Stimulated activated effector memory CD8-positive, alpha-beta T cell treated with anti-CD3 and anti-CD28 coated beads, Interleukin-12 subunit alpha, Interleukin-12 subunit beta, amount 100 ng/mL, for 72 hours (primary cell): Measurements from ENCODE around the gene TARM1.

Source experiments
- ATAC-seq: fragments of 150-1000 bp; cut with Tn5 transposase; 2 replicates; pipeline ENCODE4 v1.10.0; 2021
- DNase-seq, 2 donors: peaks; one replicate each; pipeline ENCODE4 v3.0.0; 2021 to 2022; ENCODE audit warnings: low spot score in 2 of 2
- H3K27ac Mint-ChIP-seq: one replicate; pipeline ENCODE4 v1.8.0; 2022; ENCODE audit warnings: mild to moderate bottlenecking, mixed read lengths
- H3K36me3 Mint-ChIP-seq: one replicate; pipeline ENCODE4 v1.8.0; 2022; ENCODE audit warnings: mild to moderate bottlenecking, mixed read lengths
- H3K4me1 Mint-ChIP-seq: one replicate; pipeline ENCODE4 v1.8.0; 2022; ENCODE audit warnings: mixed read lengths
- H3K4me3 Mint-ChIP-seq: one replicate; pipeline ENCODE4 v1.8.0; 2022; ENCODE audit warnings: mild to moderate bottlenecking, mixed read lengths
- H3K9me3 Mint-ChIP-seq: one replicate; pipeline ENCODE4 v1.8.0; 2022; ENCODE audit warnings: mixed read lengths

The TARM1 gene

DNA sequence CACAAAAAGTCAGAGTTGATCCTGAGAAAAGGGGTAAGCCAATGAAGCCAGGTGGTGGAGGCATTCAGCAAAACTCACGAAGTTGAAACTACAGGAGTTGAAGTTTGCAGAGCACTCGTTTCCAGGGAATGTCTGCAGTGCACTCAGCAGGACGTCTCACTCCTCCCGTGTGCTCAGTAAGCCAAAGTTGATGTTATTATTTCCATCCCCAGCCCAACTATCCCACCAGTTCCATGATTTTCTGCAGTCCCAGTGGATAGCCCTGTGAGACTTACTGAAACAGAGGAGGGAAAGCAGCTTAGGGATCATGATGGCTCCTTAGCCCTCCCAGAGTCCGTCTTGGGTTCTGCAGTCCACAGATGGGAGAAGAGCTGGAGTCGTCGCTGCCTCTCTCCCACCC is at the start of gene TARM1:
Gene TARM1, minus strand, starts transcription at position 334 of the 400 bp plus-strand sequence. Its CDS starts 25 bp downstream, at position 309.
- no peaks in the 10 kb centered on the region for H3K36me3 Mint-ChIP-seq
- DNase-seq (no peak), ATAC-seq (no peak)
- H3K4me3 Mint-ChIP-seq: no peak within 1 kb of the TSS
- H3K9me3 Mint-ChIP-seq: no peaks in the 10 kb centered on the region
- no peak within 1 kb of the TSS for H3K27ac Mint-ChIP-seq
- no peaks in the 10 kb centered on the region for H3K4me1 Mint-ChIP-seq

DNA sequence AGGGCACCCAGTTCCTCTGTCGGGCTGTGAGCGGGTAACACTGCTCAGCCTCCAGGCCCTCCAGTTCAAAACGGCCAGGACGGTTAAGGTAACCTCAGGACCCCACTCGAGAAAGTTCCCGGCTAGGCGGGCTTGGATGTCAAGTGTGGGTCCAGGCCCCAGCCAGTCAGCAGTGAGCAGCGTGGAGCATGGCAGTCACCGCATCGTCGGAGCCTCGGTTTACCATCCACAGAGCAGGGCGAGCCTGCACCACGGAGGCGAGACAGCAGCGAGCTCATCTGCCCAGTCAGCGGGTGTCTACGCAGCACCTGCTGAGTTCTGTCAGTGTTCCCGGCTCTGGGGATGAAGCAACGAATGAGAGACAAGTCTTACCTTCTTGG is 48.4 kb upstream of the TARM1 start:
- ATAC-seq (no peak), DNase-seq (no peak)
- Mint-ChIP-seq H3K27ac (no peak overlapping the region), H3K4me1 (peaks cover 6% of the 10 kb centered on the region), H3K4me3 (no peak overlapping the region), H3K36me3 (peaks cover 63% of the 10 kb centered on the region), H3K9me3 (no peaks in the 10 kb centered on the region)

DNA sequence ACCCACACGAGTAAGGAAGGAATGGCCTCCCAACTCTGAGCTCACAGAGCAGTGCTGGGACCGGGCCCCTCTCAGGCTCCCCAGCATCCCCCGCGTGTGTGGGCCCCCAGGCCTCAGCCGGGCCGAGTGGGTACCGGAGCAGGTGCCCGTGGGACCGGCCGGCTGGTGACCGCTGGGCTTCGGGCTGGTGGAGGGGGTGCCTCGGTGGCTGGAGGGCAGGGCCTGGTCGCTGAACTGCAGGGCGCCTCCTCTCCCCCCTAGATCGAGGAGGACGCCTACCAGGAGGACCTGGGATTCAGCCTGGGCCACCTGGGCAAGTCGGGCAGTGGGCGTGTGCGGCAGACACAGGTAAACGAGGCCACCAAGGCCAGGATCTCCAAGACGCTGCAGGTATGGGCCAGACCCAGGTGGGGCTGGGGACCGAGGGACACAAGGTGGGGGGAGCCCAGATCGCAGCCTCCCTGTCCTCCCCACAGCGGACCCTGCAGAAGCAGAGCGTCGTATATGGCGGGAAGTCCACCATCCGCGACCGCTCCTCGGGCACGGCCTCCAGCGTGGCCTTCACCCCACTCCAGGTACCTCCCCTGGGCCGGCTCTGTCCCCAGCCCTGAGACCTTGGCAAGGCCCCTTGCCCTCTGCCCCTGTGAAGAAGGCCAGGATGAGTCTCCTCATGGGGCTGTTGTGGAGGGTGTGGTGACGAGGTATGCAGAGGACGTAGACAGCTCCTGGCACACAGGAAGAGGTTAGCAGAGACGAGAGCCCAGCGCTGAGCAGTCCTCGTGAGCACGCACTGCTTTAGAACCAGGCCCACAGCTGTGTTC is 47.8 kb upstream of the TARM1 start:
- Mint-ChIP-seq H3K4me3 (no peak overlapping the region), H3K9me3 (no peaks in the 10 kb centered on the region), H3K36me3 (peaks cover 66% of the 10 kb centered on the region), H3K27ac (no peak overlapping the region), H3K4me1 (no peaks in the 10 kb centered on the region)
- no peak for ATAC-seq
- no peak for DNase-seq

DNA sequence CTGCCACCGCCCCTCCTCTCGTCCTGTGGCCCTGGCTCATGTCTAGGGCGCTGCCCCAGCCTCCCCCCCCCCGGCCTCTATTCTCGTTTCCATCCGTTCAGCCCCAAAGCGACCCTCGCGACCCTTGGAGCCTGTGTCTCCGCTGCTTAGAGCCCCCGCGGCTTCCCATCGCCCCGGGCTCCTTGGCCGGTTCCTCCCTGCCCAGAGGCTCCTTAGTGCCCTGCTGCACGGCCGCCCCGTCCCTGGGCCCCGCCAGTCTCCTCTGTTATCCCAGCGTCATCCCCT is 47.2 kb upstream of the TARM1 start:
- H3K4me1 Mint-ChIP-seq: no peaks in the 10 kb centered on the region
- peaks cover 73% of the 10 kb centered on the region for H3K36me3 Mint-ChIP-seq
- no peak overlapping the region for H3K27ac Mint-ChIP-seq
- H3K4me3 Mint-ChIP-seq: no peak overlapping the region
- no peaks in the 10 kb centered on the region for H3K9me3 Mint-ChIP-seq
- no peak for ATAC-seq
- no peak for DNase-seq

DNA sequence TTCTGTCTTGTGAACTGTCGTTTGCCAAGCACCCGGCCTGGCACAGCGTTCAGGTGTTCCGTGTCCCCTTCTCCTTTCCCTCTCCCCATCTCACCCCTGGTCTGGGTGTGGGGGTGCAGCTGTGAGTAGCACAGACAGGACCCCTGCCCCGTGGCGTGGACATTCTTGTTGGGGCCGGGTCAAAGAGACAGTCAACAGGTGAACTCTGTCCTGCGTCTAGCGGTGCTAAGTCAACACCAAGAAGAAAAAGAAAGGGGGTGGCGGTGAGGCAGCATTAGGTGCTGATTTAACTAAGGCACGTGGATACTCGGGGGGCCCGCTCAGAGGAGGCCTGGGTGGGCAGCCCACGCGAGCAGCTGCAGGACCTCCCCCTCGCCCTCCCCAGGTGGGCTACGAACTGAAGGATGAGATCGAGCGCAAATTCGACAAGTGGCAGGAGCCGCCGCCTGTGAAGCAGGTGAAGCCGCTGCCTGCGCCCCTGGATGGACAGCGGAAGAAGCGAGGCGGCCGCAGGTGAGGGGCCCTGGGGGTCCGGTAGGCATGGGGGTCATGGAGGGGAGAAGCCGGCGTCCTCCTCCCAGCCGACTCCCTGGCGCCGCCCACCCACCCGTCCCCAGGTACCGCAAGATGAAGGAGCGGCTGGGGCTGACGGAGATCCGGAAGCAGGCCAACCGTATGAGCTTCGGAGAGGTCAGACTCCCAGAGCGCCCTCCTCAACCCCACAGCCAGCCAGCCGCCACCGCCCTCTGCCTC is 46.7 kb upstream of the TARM1 start:
- Mint-ChIP-seq H3K9me3 (no peaks in the 10 kb centered on the region), H3K4me3 (no peak overlapping the region), H3K36me3 (peaks cover 78% of the 10 kb centered on the region), H3K4me1 (no peaks in the 10 kb centered on the region), H3K27ac (no peak overlapping the region)
- DNase-seq: no peak
- ATAC-seq: no peak

DNA sequence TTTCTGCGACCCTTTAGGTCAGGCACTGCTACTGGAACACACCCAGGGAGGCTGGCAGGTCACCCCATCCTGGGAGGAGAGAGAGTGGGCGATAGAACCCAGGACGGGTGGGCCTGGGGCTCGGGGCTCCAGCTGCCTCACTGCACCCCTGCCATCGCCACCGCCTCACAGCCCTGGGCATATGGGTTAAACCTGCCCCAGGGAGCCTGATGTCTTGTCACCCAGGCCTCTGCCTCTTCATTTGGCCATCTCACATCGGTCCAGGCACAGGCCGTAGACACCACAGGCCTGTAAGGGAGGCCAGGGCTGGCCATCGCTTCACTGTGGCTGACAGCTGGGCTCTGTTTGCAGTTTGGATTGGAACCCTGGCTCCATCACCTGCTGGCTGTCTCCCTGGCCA is 44.5 kb upstream of the TARM1 start:
- Mint-ChIP-seq H3K4me3 (no peak overlapping the region), H3K4me1 (no peaks in the 10 kb centered on the region), H3K9me3 (no peaks in the 10 kb centered on the region), H3K36me3 (peaks cover 83% of the 10 kb centered on the region), H3K27ac (no peak overlapping the region)
- DNase-seq (no peak), ATAC-seq (no peak)

DNA sequence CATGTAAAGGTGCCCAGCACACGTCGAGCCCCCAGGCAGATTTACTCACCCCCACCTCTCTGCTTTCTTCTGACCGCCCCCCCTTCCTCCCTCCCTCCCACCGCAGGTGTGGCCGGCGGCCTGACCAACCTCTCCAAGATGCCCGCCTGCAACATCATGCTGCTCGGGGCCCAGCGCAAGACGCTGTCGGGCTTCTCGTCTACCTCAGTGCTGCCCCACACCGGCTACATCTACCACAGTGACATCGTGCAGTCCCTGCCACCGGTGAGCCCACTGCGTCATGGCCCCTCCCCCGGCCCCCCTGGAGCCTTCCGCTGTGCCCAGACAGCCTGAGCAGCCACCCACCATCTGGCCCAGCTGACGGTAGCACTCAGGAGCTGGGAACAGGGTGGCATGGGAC is 43.2 kb upstream of the TARM1 start:
- Mint-ChIP-seq H3K4me1 (no peaks in the 10 kb centered on the region), H3K4me3 (no peak overlapping the region), H3K27ac (no peak overlapping the region), H3K36me3 (peaks cover 90% of the 10 kb centered on the region), H3K9me3 (no peaks in the 10 kb centered on the region)
- DNase-seq (no peak), ATAC-seq (no peak)

DNA sequence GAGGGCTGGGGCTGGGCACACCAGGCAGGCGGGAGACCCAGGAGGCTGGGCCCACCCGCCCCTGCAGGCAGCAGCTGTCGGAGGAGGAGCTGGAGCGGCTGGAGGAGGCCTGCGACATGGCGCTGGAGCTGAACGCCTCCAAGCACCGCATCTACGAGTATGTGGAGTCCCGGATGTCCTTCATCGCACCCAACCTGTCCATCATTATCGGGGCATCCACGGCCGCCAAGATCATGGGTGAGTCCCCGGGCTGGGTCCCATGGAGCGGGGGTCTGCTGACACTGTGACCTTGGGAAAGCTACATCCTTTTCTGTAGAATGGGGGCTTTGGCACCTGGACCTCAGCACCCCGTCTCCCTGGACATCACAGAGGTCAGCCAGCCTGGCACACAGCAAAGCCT is 42.5 kb upstream of the TARM1 start:
- H3K9me3 Mint-ChIP-seq: no peaks in the 10 kb centered on the region
- no peak for ATAC-seq

DNA sequence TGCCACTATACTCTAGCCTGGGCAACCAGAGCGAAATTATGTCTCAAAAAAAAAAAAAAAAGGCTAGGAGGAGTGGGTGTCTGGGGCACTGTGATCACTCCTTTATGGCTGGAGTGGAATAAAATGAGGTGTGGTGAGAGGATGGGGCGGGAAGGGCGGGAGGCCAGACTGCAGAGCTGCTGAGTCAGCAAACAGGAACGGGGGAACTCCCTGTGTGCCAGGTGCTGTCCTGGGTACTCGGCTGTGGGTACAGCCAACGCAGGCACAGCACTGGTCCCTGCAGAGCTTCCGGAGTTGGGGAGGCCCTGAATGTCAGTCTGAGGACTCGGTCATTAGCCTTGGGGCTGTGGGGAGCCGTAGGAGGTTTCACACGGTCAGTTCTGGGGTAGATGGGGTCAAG is 40.1 kb upstream of the TARM1 start:
- Mint-ChIP-seq H3K27ac (no peak overlapping the region), H3K36me3 (peaks cover 90% of the 10 kb centered on the region), H3K9me3 (no peaks in the 10 kb centered on the region), H3K4me3 (no peak overlapping the region), H3K4me1 (peaks cover 16% of the 10 kb centered on the region)
- ATAC-seq (no peak), DNase-seq (no peak)

More for the DNA sequence above, 42.5 kb upstream of the TARM1 start:
- Mint-ChIP-seq H3K36me3 (peaks cover 92% of the 10 kb centered on the region), H3K4me1 (no peaks in the 10 kb centered on the region), H3K27ac (no peak overlapping the region), H3K4me3 (no peak overlapping the region)
- DNase-seq: no peak

DNA sequence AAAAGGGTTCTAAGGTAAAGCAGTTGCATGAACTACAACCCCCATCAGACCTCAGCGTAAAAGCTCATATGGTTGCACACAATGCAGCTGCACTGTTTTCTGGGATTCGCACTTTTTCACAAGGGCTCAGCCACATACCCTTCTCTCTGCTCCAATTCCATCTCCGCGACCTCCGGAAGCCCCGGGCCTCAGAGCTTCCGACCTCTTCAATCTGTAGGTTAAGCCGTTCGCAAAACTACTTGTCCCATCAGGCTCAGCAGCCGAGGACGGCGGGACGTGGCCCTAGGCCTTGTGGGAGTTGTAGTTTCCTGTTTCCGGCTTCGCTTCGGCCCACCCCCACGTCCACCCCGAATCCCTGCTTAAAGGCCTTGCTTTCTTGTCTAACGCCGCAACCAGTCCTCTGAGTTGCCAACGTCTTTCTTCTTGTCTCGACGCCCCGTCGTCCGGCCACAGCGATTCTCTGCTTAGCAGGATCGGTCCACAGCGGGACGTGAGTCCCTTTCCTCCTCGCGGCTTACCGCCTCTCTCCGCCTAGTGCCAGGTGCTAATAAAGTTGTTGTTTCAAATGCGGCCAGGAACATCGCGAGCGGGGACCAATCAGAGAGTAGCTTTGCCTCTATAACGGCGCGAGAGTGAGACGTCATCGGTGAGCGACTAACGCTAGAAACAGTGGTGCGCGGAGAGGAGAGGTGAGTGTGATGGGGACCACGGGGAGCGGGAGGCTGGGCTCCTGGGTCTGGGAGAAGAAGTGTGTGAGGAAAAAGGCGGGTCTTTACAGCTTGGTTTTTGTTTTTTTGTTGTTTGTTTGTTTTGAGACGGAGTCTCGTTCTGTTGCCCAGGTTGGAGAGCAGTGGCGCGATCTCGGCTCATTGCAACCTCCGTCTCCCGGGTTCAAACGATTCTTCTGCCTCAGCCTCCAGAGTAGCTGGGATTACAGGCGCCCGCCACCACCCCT is 34.2 kb upstream of the TARM1 start, which contains the start of the genes PRPF31 and TFPT:
Gene PRPF31, plus strand, starts transcription at position 646 of the 955 bp plus-strand sequence. CDS start 2,525 bp downstream, outside the sequence.
Gene TFPT, minus strand, starts transcription at position 549 of the 955 bp plus-strand sequence. Its CDS starts 388 bp downstream, at position 161.
- Mint-ChIP-seq H3K36me3 (peaks cover 93% of the 10 kb centered on the region), H3K9me3 (no peaks in the 10 kb centered on the region), H3K4me1 (peaks cover 45% of the 10 kb centered on the region), H3K27ac (peak within 1 kb of the TSS; percentile 93), H3K4me3 (peak within 1 kb of the TSS; percentile 81)
- peak; percentile 94 for ATAC-seq
- DNase-seq: peak; percentile 93 to 98

DNA sequence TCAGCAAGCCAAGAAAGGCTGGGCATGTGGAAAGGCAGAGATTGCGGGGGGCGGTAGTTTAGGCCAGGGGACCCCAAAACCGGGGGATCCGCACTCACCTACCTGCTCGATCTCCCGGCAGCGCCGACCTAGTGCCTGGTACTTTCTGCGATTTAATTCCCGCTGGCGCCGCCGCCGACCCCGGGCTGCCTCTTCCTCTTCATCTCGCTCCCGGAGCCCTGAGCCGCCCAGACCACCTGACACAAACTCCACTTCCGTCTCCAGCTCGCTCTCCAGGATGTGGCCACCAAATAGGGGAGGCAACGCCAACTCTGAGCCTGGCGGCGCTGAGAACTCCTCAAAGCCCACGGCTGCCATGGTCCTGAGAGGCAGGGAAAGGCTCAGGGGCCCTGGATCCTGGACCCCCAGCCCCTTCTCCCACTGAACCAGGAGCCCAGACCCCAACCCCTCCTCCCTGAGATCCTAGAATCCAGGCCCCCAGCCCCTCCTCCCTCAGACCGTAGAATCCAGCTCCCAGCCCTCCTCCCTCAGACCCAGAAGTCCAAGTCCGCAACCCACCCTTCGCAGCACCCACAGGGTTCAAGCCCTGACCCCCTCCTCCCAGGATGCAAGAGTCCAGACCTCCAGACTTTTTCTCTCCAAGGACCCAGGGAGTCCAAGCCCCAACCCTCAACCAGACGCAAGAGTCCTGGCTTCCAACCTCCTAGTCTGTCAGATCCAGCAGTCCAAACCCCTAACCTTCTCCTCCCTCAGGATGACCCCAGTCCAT is 33.4 kb upstream of the TARM1 start:
- ATAC-seq (peak; percentile 52), DNase-seq (peak; percentile 21 to 67)
- H3K36me3 Mint-ChIP-seq: peaks cover 93% of the 10 kb centered on the region
- peaks cover 51% of the 10 kb centered on the region for H3K4me1 Mint-ChIP-seq
- H3K9me3 Mint-ChIP-seq: no peaks in the 10 kb centered on the region
- peak overlapping the region; percentile 93 for H3K27ac Mint-ChIP-seq
- peak overlapping the region; percentile 81 for H3K4me3 Mint-ChIP-seq

DNA sequence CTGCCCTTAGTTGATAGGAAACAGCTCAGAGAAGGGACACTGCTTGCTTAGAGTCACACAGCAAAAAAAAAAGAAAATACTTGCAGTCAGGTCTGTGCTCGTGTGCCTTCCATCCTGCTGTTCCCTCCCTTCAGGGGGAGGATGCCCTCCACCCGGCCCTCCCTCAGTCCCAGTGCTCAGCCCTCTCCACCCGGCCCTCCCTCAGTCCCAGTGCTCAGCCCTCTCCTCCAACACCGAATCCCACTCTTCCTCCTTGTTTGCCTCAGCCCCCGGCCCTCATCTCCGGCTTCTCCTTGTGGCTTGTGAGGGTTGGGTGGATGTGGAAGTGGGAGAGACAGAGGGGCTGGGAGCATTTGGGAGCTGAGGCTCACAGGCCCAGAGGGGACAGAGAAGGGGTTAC is 28.5 kb upstream of the TARM1 start:
- no peak for ATAC-seq
- no peak overlapping the region for H3K27ac Mint-ChIP-seq

DNA sequence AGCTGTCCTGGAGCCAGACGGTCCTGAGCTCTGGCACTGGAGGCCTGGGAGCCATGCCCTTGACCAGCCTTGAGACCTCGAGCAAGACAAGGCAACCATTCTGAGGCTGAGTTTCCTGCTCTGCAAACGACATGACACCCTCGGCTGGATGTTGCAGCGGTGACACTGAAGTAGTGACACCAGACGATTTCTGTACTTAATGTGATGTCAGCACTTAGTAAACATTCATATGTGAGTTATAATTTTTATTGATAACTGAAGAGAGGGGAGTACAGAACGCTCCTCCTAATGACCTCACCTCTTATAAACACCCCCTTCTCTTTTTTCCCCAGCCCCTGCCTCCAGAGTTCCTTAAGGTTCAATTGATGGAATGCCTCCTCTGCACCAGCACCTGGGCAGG is 27.3 kb upstream of the TARM1 start:
- Mint-ChIP-seq H3K9me3 (no peaks in the 10 kb centered on the region), H3K4me3 (no peak overlapping the region), H3K27ac (no peak overlapping the region), H3K4me1 (peaks cover 33% of the 10 kb centered on the region), H3K36me3 (peaks cover 93% of the 10 kb centered on the region)
- DNase-seq (no peak), ATAC-seq (no peak)

More for the DNA sequence above, 28.5 kb upstream of the TARM1 start:
- H3K4me3 Mint-ChIP-seq: no peak overlapping the region
- peaks cover 42% of the 10 kb centered on the region for H3K4me1 Mint-ChIP-seq
- no peak for DNase-seq
- H3K36me3 Mint-ChIP-seq: peaks cover 100% of the 10 kb centered on the region
- no peaks in the 10 kb centered on the region for H3K9me3 Mint-ChIP-seq

DNA sequence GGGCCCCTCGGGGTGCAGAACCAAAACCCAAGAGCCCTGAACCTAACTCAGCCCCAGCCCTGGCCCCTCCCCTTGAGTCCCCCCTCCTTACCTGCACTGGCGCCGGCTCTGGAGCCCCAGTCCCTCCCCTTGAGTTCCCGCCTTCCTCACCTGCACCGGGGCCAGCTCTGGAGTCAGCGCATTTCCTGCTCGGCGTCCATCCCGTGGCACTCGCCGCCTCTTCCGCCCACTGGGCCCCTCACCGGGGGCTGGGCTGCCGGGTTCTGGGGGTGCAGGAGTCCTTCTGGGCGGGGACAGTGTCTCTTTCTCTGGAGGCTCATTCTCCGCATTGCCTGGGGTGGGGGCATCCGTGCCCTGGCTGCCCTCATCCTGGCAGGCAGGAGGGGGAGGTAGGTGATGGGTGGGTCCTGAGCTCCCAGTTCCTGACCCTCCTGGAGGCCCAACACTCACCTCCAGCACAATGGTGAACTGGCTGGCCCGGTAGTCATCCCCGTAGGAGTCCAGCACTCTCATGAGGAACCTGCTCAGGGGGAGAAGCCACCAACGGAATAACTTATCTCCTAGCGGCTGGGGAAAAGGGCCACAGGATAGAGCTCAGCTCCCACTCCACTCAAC is 26.8 kb upstream of the TARM1 start:
- peaks cover 92% of the 10 kb centered on the region for H3K36me3 Mint-ChIP-seq
- no peak overlapping the region for H3K27ac Mint-ChIP-seq
- H3K4me1 Mint-ChIP-seq: peaks cover 38% of the 10 kb centered on the region
- no peak for DNase-seq
- no peak overlapping the region for H3K4me3 Mint-ChIP-seq
- H3K9me3 Mint-ChIP-seq: no peaks in the 10 kb centered on the region
- ATAC-seq: no peak
